Measurements from ENCODE around the gene U2AF2.
"Not testable (repeated sequence)": the region's sequence is repeated elsewhere in the genome, so short reads cannot be mapped to it uniquely, and the experiment has no call there.

U2AF2 gene

GRCh38 chr19:55692681-55693081 is 37.8 kb downstream of the U2AF2 start:
- no peak for DNase-seq

GRCh38 chr19:55693336-55693974 is 38.6 kb downstream of the U2AF2 start:
- DNase-seq: no peak

GRCh38 chr19:55694241-55694655 is 39.4 kb downstream of the U2AF2 start:
- no peak for DNase-seq

GRCh38 chr19:55694656-55695491 is 40.0 kb downstream of the U2AF2 start:
- no peak for DNase-seq

GRCh38 chr19:55695511-55696290 is 40.9 kb downstream of the U2AF2 start:
- no peak for DNase-seq

GRCh38 chr19:55696301-55697068 is 41.6 kb downstream of the U2AF2 start:
- DNase-seq: no peak

- no peak for DNase-seq
These were observed 42.2 kb downstream of the U2AF2 start for GRCh38 chr19:55697069-55697440.

- no peak for DNase-seq
These were observed 42.9 kb downstream of the U2AF2 start for GRCh38 chr19:55697698-55698097.

GRCh38 chr19:55698256-55698655 is 43.4 kb downstream of the U2AF2 start:
- no peak for DNase-seq

- no peak for DNase-seq
These were observed 44.4 kb downstream of the U2AF2 start for GRCh38 chr19:55699221-55699620.

- DNase-seq: no peak
These were observed 46.0 kb downstream of the U2AF2 start for GRCh38 chr19:55700813-55701212.

- no peak for DNase-seq
These were observed 47.3 kb downstream of the U2AF2 start for GRCh38 chr19:55702131-55702627.

- DNase-seq: no peak
These were observed 49.0 kb downstream of the U2AF2 start for GRCh38 chr19:55703790-55704215.

GRCh38 chr19:55704494-55705245 is 49.8 kb downstream of the U2AF2 start:
- no peak for DNase-seq

- no peak for DNase-seq
These were observed 51.1 kb downstream of the U2AF2 start for GRCh38 chr19:55705972-55706371.

GRCh38 chr19:55711719-55712118 is 56.9 kb downstream of the U2AF2 start:
- no peak for DNase-seq

GRCh38 chr19:55712804-55713631 is 58.2 kb downstream of the U2AF2 start:
- DNase-seq: no peak

GRCh38 chr19:55716531-55716930 is 61.7 kb downstream of the U2AF2 start:
- DNase-seq: no peak

- no peak for DNase-seq
These were observed 62.4 kb downstream of the U2AF2 start for GRCh38 chr19:55717251-55717650.

- DNase-seq: not testable (repeated sequence)
These were observed 63.3 kb downstream of the U2AF2 start for GRCh38 chr19:55717879-55718711.
